GM18909 (cell line): ENCODE results near the gene ST6GALNAC4.
"Not testable (repeated sequence)": the region's sequence is repeated elsewhere in the genome, so short reads cannot be mapped to it uniquely, and the experiment has no call there.

Experiments
- ATAC-seq: cut with Tn5 transposase; IDR thresholded peaks from one replicate; pipeline ENCODE4 v1.9.1; 2021; ENCODE audit warnings: mild to moderate bottlenecking; ENCODE audit not compliant: unreplicated experiment, poor library complexity

ST6GALNAC4 gene

DNA sequence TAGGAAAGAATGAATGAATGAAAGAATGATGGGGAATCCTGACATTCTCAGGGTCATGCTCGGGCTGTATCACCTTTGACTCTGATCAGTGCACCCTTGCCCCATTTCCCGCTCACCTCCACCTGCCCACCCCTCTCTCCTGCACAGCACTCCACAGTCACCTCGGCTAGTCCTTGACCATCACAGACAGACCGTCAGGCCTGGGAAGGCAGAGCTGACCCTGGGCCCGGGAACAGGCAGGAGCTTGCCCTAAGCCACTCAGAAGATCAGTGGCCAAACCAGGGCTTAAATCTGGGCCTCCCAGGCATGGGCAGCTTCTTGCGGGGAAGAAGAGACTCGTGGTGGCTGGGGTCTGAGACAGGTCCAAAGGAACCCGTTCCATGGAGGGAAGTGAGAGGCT lies 21.0 kb downstream of the ST6GALNAC4 start:
- no peak for ATAC-seq

DNA sequence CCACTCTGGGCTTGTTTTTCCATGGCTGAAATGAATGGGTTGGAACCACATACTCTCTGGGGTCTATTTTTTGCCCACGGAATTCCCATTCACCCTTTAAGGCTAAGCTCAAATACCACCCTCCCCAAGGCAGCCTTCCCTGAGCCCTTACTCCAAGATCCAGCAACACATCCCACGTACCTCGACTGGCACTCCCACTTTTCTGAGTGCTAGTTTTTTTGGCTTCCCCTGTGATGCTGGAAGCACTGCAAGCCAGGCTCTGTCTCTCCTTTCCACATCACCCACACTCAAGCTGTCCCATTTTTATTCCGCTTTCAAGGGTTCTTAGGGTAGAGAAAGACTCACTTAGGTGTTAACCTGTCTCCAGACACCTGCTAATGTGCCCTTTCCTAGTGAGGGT lies 23.4 kb downstream of the ST6GALNAC4 start:
- ATAC-seq = no peak

DNA sequence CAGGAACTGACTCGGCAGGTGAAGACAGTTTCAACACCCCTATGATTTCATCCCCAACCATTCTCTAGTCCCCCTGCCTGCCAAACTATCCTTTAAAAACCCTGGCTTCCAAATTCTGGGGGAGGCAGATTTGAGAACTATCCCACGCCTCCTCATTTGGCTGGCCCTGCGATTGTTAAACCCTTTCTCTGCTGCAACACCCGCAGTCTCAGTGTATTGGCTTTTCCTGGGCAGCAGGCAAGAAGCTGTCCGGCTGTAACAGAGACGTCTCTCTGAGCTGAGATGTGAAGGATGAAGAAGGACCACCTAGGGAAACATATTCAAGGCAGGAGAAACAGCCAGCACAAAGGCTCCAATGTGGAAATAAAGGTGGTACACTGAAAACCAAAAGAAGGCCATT lies 24.0 kb downstream of the ST6GALNAC4 start:
- ATAC-seq = no peak

DNA sequence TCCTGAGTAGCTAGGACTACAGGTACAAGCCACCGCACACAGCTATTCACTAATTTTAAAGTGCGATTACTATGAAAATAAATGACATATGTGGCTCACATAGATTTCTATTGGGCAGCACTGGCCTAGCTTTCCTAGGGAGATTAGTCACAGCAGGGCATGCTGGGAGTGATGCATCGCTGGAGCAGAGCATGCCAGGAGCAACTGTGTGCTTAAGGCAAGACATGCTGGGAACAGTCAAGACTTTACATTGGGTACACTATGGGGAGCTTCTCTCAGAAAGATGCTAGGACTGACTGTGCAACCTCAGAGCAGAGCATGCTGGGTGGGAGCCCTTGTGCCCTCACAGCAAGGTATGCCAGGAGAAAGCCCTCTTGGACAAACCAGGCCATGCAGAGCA lies 26.8 kb downstream of the ST6GALNAC4 start:
- no peak for ATAC-seq

DNA sequence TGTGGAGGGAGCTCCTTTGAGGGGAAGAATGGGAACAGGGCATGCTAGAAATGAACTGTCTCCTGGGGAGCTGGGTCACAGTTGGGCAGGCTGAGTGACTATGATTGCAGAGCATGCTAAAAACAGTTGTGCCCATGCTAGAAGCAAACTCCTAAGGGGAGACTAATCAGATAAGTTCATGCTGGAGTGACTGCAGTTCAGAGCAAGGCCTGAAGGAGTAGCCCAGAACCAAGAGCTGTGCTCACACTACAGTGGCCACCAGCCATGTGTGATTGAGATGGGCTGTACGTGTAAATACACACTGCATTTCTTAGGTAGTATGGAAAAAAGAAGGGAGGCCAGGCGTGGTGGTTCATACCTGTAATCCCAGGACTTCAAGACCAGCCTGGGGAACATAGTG lies 29.0 kb downstream of the ST6GALNAC4 start:
- no peak for ATAC-seq

DNA sequence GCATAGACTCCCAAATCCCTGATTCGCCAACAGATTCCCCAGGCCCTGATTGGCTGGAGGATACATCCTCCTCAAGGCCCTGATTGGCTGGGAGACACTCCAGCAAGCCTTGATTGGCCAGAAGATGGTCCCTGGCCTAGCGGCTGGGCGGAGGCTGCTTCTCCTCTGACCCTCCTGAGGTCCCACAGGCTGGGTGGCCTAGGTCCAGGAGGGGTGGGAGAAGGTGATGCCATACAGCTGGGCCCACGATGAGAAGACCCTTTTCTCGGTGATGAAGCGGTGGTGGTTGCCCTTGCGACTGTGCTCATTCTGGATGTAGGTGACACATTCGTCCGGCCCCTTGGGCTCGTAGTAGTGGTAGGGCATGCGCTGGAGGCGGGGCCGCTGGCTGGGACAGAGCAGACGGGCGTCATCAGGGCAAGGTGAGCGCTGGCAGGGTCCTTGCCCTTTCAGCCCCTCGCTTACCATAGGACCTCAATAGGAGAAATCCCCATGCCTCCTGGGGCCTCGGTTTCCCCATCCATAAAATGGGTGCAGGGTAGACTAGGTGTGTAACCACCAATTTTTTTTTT lies 30.4 kb downstream of the ST6GALNAC4 start:
- ATAC-seq = no peak

DNA sequence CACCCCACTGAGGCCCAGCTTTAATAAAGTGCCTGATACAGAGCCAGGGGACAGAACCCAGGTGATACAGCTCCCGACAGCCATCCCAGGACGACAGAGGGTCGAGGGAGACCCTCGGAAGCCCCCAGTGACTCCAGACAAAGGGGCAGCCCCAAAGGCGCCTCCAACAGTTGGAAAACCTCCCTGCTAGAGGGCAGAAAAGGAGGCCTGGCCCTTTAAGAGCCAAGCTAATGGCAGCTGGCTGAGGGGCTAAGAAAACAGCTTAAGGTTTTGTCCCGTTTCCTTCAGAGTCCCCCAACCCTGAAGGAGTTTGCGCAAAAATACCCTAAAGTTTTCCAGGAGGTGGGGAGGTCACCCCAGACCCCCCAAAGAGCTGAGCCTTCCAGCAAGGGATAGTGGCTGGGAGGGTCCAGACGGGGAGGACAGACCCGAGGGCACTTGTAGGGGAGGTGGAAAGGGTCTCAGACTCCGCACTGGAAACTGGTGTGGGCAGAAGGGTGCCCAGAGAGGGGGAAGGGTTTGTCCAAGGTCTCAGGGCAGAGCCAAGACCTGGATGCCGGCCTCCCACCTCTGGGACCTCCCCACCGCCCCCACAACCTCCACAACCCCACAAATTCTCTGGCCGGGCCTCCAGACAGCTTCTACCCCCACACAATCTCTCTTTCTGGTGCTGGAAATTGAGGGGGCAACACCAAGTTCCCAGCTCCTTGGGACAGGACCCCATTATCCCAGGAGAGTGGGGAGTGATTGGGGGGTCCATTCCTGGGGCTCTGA lies 31.1 kb downstream of the ST6GALNAC4 start:
- ATAC-seq = no peak

DNA sequence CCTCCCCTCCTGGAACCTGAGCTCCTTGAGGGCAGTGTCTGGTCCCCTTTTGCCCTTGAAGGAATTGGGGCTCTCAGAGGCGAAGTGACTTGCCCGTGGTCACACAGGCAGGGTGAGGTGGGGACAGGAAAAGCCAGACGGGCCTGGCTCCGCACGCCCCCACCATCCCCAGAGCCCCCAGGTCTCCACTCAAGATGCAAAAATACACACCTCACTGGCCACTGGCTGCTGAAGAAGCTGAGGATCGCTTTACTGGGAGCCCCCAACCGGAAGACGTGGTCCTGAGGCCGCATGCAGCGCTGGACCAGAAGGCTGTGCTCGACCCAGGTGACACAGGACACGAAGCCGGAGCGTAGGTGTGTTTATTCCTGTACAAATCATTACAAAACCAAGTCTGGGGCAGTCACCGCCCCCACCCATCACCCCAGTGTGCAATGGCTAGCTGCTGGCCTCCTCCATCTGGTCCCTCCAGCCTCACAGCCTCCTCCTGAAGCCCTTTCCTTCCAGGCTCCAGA lies 31.8 kb downstream of the ST6GALNAC4 start:
- no peak for ATAC-seq

DNA sequence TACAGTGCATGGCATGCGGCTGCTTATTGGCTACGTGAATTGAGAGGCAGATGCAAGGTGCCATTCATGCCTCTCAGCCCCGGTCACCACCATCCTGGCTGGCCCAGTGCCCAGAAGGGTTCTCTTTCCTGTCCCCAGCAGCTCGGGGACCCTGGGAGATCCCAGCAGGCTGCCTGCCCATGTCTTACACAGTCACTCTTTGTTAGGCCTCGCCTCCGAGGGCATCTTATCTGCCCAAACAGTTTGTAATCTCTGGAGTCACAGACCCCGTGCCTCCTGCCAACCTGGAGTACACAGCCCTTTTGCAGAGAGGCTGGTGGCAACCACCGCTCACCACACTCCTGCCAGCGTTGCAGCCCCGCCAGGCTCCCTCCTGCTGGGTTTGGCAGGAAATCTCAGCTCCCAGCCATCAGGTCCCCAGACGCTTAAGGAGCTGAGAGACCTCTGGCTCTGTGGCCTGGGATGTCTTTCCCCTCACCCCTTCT lies 32.4 kb downstream of the ST6GALNAC4 start:
- no peak for ATAC-seq

DNA sequence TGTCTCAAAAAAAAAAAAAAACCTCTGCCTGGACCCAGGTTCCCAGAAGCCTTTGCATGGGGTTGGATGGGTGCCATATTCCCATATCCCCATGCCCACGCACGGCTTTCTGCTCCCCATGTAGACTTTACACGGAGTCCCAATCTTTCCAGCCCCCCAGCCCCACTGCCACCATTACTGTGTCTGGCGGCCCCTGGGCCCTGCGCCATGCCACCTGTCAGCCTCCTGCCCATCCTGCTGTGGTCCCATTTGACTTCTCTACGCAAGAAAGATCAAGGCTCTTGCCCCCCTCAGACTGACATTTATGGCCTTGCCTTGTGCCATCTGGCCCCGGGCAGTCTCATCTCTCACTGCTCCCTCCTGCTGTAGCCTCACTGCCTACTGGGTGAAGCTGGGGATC lies 32.9 kb downstream of the ST6GALNAC4 start:
- no peak for ATAC-seq

DNA sequence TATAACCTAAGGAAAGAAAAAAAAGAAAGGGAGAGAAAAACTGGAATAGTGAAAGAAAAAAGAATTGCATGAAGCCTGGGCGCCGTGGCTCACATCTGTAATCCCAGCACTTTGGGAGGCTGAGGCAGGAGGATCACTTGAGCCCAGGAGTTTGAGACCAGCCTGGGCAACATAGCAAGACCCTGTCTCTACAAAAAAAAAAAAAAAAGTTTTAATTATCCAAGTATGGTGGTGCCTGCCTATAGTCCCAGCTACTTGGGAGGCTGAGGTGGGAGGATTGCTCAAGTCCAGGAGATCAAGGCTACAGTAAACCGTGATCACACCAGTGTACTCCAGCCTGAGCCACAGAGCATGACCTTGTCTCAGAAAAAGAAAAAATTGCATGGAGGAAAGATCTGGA lies 35.1 kb downstream of the ST6GALNAC4 start:
- ATAC-seq = not testable (repeated sequence)

DNA sequence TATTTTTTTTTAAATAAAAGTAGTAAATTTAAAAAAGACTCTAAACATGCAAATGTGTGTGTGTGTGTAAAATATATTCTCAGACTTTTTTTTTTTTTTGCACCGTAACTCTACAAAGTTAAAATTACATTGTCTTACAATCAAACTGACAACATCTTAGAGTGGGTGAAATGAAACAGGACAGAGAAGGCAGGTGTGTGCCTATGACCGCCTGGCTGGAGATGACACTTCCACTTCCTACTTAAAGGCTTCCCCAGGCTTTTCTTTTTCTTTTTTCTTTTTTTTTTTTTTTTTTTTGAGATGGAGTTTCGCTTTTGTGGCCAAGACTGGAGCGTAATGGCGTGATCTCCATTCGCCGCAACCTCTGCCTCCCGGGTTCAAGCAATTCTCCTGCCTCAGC lies 36.7 kb downstream of the ST6GALNAC4 start:
- ATAC-seq = no peak

DNA sequence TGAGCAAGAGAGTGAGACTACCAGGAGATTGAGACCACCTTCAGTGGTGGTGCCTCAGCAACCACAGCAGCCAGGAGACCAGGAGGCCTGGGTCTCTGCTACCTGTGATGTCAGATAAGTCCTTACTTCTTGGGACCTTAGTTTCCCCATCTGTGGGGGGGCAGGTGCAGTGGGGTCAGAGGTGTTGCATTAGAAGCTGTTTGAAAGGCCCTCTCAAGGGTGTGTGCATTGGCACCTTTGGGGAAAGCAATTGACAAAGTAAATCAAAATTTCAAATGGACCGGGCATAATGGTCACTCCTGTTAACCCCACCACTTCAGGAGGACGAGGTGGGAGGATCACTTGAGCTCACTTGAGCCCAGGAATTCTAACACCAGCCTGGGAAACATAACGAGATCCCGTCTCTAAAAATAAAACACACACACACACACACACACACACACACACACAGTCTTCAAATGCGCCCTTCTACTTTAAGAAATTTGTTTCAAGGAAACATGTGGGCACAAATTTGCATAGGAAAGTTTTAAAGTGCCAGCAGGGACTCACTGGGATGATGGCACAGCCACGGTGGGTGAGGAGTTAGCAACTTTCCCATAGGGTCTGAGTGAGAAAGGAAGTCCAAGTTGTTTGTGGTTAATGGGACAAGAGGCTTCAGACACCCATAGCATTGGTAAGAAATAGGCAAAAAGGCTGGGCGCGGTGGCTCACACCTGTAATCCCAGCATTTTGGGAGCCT lies 38.0 kb downstream of the ST6GALNAC4 start:
- ATAC-seq = no peak

DNA sequence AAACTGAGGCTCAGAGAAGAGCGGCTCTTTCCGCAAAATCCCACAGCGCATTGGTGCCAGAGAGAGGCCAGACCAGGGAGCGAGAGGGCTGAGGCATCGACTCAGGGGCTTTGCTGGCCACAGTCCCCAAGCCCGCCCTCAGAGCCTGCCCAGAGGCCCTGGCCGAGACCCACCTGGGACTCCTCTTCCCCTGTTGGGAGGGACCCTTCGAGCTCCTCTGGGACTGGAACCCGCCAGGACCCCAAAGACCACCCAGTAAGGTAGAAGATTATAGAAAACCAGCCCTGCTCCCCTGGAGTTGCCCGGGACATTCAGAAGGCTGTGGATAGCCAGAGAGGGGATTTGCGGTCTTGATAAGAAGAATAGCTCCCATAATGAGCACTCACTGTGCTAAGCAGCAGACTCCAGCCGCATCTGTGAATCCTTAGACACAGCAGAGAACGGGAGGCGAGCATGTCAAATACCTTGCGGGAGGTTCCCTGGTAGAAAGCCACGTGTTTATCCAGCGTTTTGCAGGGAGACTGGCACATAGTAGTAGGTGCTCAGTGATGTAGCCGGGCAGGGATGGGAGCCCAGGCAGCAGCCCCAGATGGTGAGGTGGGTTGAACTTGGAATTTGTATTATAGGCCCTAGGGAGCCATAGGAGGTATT lies 38.7 kb downstream of the ST6GALNAC4 start:
- ATAC-seq = no peak

DNA sequence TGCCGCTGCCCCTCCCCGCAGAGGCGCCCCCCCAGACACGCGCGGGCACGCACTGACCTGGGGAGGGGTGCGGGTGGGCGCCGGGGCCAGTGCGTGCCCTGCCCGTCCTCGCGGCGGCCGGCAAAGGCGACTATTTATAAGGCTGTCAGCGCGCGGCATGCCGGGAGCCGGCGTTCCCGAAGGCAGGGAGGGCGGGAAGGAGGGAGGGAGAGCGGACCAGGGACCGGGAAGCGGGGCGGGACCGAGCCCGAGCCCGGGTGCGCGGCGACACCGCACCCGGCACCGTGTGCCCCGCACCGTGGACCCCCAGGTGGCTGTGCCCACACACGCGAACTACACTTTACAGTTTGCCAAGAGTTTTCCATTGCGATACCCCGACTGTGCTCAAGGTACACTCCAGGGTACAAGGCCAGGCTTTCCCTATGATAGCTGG lies 39.3 kb downstream of the ST6GALNAC4 start, which contains the start of gene AK1:
AK1 (minus strand) TSS at position 110 of the 433 bp plus-strand sequence. CDS start 3,058 bp downstream, outside the sequence.
- no peak for ATAC-seq

DNA sequence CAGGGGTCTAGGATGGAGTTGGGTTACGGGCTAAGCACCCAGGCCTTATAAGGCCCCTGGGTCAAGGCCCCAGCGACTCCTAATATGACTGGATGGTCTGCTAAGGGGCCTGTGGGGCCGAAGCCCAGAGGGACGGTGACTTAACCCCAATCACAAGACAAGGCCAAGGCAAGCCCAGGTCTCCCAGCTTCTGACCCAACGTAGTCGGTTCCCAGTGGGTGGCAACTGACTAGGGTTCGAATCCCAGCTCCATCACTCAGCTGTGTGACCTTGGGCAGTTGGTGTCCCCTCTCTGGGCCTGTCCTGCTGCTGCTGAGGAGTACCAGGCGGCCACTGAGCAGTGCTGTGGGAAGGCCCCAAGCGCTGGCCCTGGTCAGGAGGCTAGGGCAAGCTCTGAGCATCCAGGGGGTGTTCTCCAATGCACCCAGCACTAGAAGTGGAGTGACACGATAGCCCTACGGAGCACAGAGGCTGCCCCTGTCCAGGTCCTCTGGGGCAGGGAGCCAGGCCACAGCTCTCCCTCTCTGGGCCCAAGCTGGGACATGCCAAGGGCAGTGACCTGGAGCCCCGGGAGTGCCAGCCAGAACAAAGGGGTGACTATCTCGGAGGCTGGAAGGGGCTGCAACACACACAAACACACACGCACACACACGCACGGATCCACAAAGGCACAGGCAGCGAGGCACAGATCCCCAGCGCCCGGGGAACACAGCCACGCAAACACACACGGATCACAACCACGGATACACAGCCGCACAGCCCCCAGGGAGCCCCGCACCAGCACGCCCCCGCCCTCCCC lies 39.9 kb downstream of the ST6GALNAC4 start:
- ATAC-seq = no peak

DNA sequence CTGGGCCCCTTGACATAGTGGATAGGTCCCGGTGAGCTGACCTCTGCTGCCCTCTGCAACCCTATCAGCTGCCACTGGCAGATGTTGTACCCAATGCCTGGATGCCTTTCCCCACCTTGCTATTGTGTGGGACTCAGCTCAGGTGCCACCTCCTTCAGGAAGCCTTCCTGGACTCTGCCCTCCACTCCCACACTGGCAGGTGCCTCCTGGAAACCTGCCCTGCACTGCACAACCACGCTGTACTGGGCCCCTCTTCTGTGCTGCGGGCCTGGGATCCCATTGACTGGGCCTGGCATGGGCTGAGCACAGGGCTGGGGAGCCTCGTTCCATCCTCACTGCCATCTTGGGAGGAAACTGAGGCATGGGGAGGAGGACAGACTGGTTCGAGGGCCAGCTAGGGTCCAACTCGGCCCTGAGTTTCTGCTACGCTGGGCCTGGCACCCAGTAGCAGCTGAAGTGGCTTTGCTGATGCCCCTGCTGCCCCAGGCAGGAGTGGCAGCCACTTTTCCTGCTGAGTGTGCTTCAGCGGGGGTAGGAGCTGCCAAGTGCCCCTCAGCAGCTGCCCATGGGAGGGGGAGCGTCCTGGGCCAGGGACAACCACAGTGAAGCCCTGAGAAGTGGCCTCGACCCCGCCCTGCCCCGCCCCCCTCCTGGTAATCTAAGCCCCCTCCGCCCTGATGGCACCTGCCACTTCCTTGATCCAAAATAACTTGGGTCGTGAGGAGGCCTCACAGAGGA lies 40.6 kb downstream of the ST6GALNAC4 start:
- ATAC-seq = no peak

DNA sequence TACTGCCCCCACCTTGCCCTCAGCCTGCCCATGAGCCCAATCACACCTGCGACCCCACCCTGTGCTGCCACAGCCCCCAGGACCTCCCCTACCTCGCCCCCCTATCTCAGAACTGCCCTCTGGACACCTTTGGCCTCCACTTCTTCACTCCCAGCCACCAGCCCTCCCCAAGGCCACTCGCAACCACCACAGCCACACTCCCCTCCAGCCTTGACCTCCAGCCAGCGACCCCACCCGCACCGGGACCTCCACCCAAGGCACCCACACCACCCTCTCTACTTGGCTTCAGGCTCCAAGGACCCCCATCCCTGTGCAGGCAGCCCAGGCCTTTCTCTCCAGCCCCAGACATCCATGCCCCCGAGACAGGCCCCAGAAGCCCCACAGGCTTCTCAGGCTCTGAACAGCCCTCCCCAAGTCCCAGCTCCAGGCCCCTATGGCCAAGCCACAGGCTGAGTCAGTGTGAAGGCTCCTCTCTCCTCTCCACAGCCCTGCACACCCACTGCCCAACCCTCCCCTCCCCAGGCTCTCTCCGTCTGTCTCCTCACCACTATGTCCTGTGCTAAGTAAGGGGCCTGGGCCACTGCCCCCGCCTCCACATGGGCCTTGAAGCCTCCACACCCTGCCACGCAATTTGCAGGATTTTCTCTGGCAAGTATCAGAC lies 41.4 kb downstream of the ST6GALNAC4 start:
- ATAC-seq = no peak
